Measurements from ENCODE around the gene ERGIC2. TPM values are rescaled to one million over a fixed set of nuclear protein-coding genes. Genes with fewer than 3 reads are reported as not detected.
"Not testable (repeated sequence)": the region's sequence is repeated elsewhere in the genome, so short reads cannot be mapped to it uniquely, and the experiment has no call there.

The ERGIC2 gene
- polyA plus RNA-seq, 3 donors: 5.9 to 59.0 (median 52.7) TPM

DNA sequence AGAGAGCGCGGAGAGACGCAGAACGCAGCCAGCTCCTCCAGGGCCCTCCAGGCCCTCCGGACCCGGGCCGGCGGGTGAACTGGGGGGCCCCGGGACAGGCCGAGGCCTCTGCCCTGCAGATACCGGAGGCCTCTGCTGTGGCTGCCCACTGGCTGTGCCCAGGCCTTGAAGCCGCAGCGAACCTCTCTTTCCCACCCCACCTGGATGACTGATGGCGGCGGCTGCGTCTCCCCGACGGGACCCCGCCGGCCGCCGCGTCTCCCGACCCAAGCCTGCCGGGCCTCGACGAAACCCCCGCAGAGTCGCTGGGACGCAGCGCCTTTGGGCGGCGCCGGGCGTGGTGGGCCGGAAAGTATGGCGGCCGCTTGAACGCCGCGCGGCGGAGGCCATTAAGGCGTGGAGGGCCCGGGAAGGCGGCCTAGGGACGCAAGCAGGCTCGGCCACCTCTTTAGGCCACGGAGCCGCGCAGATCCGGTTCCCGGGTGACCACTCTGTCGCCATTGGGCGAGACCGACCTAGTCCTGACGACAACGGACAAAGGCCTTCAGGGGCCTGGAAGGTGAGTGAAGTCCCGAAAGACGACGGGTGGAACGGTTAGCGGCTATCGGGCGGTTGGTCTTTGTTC, 8.4 kb upstream of the ERGIC2 start:
- H3K27ac Mint-ChIP-seq: peak overlapping the region in 2 of 7 donors; percentile 76 to 85
- H3K4me3 Mint-ChIP-seq: no peak overlapping the region
- peak overlapping the region; percentile 21 for H3K9ac ChIP-seq (ENCODE audit: insufficient read depth, low read length, poor library complexity, severe bottlenecking)
- H3K9me3 Mint-ChIP-seq: peaks cover 0 to 4% (median 0%) of the 10 kb centered on the region in 7 donors
- H3K9me3 ChIP-seq (replicated peaks in 1 of 2; ENCODE audit: control insufficient read depth in 1 of 2, insufficient read depth in 1 of 2, low read length in 2 of 2): peaks cover 0 to 4% of the 10 kb centered on the region in 2 donors
- no peak overlapping the region for H3K4me3 ChIP-seq (replicated peaks in 1 of 3; ENCODE audit: low read depth in 2 of 3, low read length in 3 of 3)
- no peaks in the 10 kb centered on the region for H3K36me3 ChIP-seq (replicated peaks in 1 of 2; ENCODE audit: control insufficient read depth in 1 of 2, insufficient read depth in 2 of 2, low read length in 2 of 2)
- intact Hi-C loops (cut with micrococcal nuclease): no loop called here
- no peak for TF ChIP-seq CTCF (IDR thresholded peaks at IDR 0.05)
- no peaks in the 10 kb centered on the region for H3K79me2 ChIP-seq (ENCODE audit: insufficient read depth, low read length)
- peaks cover 3% of the 10 kb centered on the region for H3K4me1 Mint-ChIP-seq
- no peaks in the 10 kb centered on the region for H4K20me1 ChIP-seq (ENCODE audit: insufficient read depth, low read length)
- no peaks in the 10 kb centered on the region for H3K36me3 Mint-ChIP-seq
- no peak for DNase-seq
- peaks cover 0 to 4% (median 4%) of the 10 kb centered on the region in 3 donors for H3K27me3 Mint-ChIP-seq (ENCODE audit: low read depth in 3 of 3)
- H3K27ac ChIP-seq (ENCODE audit: low read depth in 1 of 2, low read length in 2 of 2): peak overlapping the region in 1 of 2 donors; percentile 48
- WGBS (ENCODE audit: insufficient coverage): 96% methylated on average over 53 of the region's 65 CpGs
- H3K27me3 ChIP-seq (ENCODE audit: control insufficient read depth in 2 of 2, insufficient read depth in 2 of 2, low read length in 2 of 2): no peaks in the 10 kb centered on the region
- no peak overlapping the region for H2AFZ ChIP-seq (ENCODE audit: insufficient read depth, low read depth, low read length, poor library complexity, severe bottlenecking)
- no peaks in the 10 kb centered on the region for H3K4me1 ChIP-seq (ENCODE audit: control insufficient read depth in 1 of 2, insufficient read depth in 2 of 2, low read length in 2 of 2)
- H3K4me2 ChIP-seq (replicated peaks; ENCODE audit: extremely low read depth, low read length, poor library complexity, severe bottlenecking): no peak overlapping the region

DNA sequence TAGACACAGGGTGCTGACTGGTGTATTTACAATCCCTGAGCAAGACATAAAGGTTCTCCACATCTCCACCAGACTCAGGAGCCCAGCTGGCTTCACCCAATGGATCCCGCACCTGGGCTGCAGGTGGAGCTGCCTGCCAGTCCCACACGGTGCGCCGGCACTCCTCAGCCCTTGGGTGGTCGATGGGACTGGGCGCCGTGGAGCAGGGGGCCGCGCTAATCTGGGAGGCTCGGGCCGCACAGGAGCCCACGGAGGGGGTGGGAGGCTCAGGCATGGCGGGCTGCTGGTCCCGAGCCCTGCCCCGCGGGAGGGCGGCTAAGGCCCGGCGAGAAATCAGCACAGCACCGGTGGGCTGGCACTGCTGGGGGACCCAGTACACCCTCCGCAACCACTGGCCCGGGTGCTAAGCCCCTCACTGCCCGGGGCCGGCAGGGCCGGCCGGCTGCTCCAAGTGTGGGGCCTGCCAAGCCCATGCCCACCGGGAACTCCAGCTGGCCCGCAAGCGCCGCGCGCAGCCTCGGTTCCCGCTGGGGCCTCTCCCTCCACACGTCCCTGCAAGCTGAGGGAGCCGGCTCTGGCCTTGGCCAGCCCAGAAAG, 5.2 kb upstream of the ERGIC2 start:
- 98% methylated on average over 26 of the region's 36 CpGs for WGBS (ENCODE audit: insufficient coverage)
- H3K27me3 Mint-ChIP-seq (ENCODE audit: low read depth in 3 of 3): peaks cover 0 to 11% (median 3%) of the 10 kb centered on the region in 3 donors
- H4K20me1 ChIP-seq (ENCODE audit: insufficient read depth, low read length); H3K9me3 ChIP-seq (replicated peaks in 1 of 2; ENCODE audit: control insufficient read depth in 1 of 2, insufficient read depth in 1 of 2, low read length in 2 of 2); DNase-seq; H3K4me1 ChIP-seq (ENCODE audit: control insufficient read depth in 1 of 2, insufficient read depth in 2 of 2, low read length in 2 of 2); H3K4me3 ChIP-seq (replicated peaks in 1 of 3; ENCODE audit: low read depth in 2 of 3, low read length in 3 of 3); H3K9ac ChIP-seq (ENCODE audit: insufficient read depth, low read length, poor library complexity, severe bottlenecking); H3K4me3 Mint-ChIP-seq; H3K27ac ChIP-seq (ENCODE audit: low read depth in 1 of 2, low read length in 2 of 2); H2AFZ ChIP-seq (ENCODE audit: insufficient read depth, low read depth, low read length, poor library complexity, severe bottlenecking); H3K27me3 ChIP-seq (ENCODE audit: control insufficient read depth in 2 of 2, insufficient read depth in 2 of 2, low read length in 2 of 2); H3K4me1 Mint-ChIP-seq; H3K4me2 ChIP-seq (replicated peaks; ENCODE audit: extremely low read depth, low read length, poor library complexity, severe bottlenecking); H3K27ac Mint-ChIP-seq; H3K36me3 ChIP-seq (replicated peaks in 1 of 2; ENCODE audit: control insufficient read depth in 1 of 2, insufficient read depth in 2 of 2, low read length in 2 of 2); intact Hi-C loops (cut with micrococcal nuclease); H3K36me3 Mint-ChIP-seq; H3K79me2 ChIP-seq (ENCODE audit: insufficient read depth, low read length): not testable (repeated sequence)
- H3K9me3 Mint-ChIP-seq: peaks cover 0 to 12% (median 3%) of the 10 kb centered on the region in 7 donors

GRCh38 chr12:29385194-29385593, 4.2 kb upstream of the ERGIC2 start:
- H3K9ac ChIP-seq (ENCODE audit: insufficient read depth, low read length, poor library complexity, severe bottlenecking); H3K4me1 ChIP-seq (ENCODE audit: control insufficient read depth in 1 of 2, insufficient read depth in 2 of 2, low read length in 2 of 2); H3K27ac ChIP-seq (ENCODE audit: low read depth in 1 of 2, low read length in 2 of 2); H3K9me3 ChIP-seq (replicated peaks in 1 of 2; ENCODE audit: control insufficient read depth in 1 of 2, insufficient read depth in 1 of 2, low read length in 2 of 2); H4K20me1 ChIP-seq (ENCODE audit: insufficient read depth, low read length); intact Hi-C loops (cut with micrococcal nuclease); H2AFZ ChIP-seq (ENCODE audit: insufficient read depth, low read depth, low read length, poor library complexity, severe bottlenecking); H3K4me3 ChIP-seq (replicated peaks in 1 of 3; ENCODE audit: low read depth in 2 of 3, low read length in 3 of 3); H3K4me2 ChIP-seq (replicated peaks; ENCODE audit: extremely low read depth, low read length, poor library complexity, severe bottlenecking); H3K36me3 ChIP-seq (replicated peaks in 1 of 2; ENCODE audit: control insufficient read depth in 1 of 2, insufficient read depth in 2 of 2, low read length in 2 of 2); H3K4me3 Mint-ChIP-seq; H3K27me3 ChIP-seq (ENCODE audit: control insufficient read depth in 2 of 2, insufficient read depth in 2 of 2, low read length in 2 of 2); H3K27ac Mint-ChIP-seq; H3K4me1 Mint-ChIP-seq; H3K79me2 ChIP-seq (ENCODE audit: insufficient read depth, low read length); DNase-seq; H3K36me3 Mint-ChIP-seq: not testable (repeated sequence)
- peaks cover 0 to 12% (median 5%) of the 10 kb centered on the region in 7 donors for H3K9me3 Mint-ChIP-seq
- 98% methylated on average over 12 of the region's 17 CpGs for WGBS (ENCODE audit: insufficient coverage)
- peaks cover 0 to 11% (median 0%) of the 10 kb centered on the region in 3 donors for H3K27me3 Mint-ChIP-seq (ENCODE audit: low read depth in 3 of 3)

Data from CD14-positive monocyte (primary cell).